A673 (cell line): ENCODE data around the gene FGF14.

Experiments
- CTCF ChIP-seq: fragments of 300-800, 200-600 bp; sonication (generic); conservative IDR thresholded peaks from 2 replicates; pipeline ENCODE4 v1.5.1; 2017; ENCODE audit warnings: low read depth, mild to moderate bottlenecking, antibody characterized with exemption, low read length, moderate library complexity, mixed read lengths
- EZH2 ChIP-seq: fragments of 200-600 bp; sonication (generic); IDR thresholded peaks from 2 replicates; pipeline ENCODE4 v1.6.1; 2017; ENCODE audit warnings: borderline replicate concordance, low read depth, mild to moderate bottlenecking, mixed read lengths, antibody characterized with exemption, low read length; ENCODE audit not compliant: poor library complexity, severe bottlenecking

- TF ChIP-seq CTCF (no peak), EZH2 (no peak)
Measured at GRCh38 chr13:101817898-101818297, 584.0 kb downstream of the FGF14 start.
